Body of pancreas (tissue), 4 donors: ENCODE results near the gene BRME1.

ENCODE experiments used
- POLR2A ChIP-seq, 3 donors: fragments of 450-650 bp; IDR thresholded peaks; one replicate each; pipeline ENCODE4 v1.6.1; 2016; ENCODE audit warnings: antibody characterized with exemption in 3 of 3, mild to moderate bottlenecking in 2 of 3
- TF ChIP-seq, protein P1 (sequence below), 7 experiments: fragments of 450-650 bp in 4 of 7; fragments of 200-600 bp in 3 of 7; sonication (generic) in 3 of 7; IDR thresholded peaks; one replicate each; pipeline ENCODE4 v1.5.1; 2016 to 2019; ENCODE audit warnings: antibody characterized with exemption in 7 of 7

DNA sequence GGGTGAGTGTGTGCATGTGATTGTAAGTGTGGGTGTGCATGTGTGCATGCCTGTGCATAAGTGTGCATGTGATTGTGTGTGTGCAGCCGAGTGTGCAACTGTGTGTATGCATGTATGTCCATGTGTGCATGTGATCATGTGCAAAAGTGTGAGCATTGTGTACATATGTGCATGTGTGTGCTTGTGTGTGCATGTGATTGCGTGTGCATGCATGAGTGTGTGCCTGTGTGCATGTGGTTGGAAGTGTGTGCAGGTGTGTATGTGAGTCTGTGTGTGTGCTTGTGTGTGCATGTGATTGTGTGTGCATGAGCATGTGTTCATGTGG is 28.8 kb upstream of the BRME1 start:
- TF ChIP-seq, protein P1, sequence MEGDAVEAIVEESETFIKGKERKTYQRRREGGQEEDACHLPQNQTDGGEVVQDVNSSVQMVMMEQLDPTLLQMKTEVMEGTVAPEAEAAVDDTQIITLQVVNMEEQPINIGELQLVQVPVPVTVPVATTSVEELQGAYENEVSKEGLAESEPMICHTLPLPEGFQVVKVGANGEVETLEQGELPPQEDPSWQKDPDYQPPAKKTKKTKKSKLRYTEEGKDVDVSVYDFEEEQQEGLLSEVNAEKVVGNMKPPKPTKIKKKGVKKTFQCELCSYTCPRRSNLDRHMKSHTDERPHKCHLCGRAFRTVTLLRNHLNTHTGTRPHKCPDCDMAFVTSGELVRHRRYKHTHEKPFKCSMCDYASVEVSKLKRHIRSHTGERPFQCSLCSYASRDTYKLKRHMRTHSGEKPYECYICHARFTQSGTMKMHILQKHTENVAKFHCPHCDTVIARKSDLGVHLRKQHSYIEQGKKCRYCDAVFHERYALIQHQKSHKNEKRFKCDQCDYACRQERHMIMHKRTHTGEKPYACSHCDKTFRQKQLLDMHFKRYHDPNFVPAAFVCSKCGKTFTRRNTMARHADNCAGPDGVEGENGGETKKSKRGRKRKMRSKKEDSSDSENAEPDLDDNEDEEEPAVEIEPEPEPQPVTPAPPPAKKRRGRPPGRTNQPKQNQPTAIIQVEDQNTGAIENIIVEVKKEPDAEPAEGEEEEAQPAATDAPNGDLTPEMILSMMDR (IDR thresholded peaks at IDR 0.05): no peak
- no peak for TF ChIP-seq POLR2A (IDR thresholded peaks at IDR 0.05)
